HG02840 (cell line): ENCODE data around the gene OASL.

Experiments used
- ATAC-seq: cut with Tn5 transposase; IDR thresholded peaks from one replicate; pipeline ENCODE4 v1.9.1; 2021; ENCODE audit warnings: mild to moderate bottlenecking, moderate library complexity, moderate number of reproducible peaks; ENCODE audit not compliant: unreplicated experiment, low FRiP score

Gene OASL

DNA sequence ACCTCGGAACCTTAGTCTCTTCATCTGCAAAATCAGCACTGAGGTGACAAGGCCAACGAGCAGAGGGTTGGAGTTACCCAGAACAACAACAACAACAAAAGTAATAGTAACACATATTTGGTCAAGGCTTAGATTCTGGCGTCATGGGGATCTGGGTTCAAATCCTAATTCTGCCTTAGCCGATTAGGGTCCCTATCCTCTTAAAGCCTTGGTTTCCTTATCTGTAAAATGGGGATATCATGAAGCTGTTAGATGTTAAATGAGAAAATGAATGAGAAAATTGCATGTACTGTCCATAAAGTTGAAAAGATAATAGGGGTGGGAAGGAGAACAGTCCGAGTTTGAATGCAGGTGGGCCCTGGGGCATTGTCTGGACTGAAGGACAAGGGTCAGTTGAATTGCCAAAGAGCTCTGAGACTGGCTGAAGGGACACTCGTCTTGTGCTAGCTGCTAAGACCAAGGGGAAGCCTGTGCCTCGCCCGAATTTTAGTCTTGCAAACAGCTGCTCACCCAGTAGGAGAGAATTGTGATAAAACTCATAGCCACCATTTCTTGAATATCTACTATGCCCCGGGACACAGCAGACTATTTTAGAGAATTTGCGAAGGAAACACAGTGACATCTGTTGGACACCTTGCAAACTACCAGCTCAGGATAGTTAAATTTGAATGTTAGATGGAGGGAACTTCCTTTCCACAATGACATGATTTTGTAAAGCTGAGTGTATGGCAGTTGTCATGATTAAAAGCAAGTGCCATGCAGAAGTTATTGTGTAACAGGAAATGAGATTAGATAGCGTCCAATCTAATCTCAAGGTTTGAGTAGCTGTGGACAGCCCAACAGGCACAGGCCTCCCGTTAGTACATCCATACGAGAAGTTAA, 67.5 kb downstream of the OASL start:
- ATAC-seq: no peak

DNA sequence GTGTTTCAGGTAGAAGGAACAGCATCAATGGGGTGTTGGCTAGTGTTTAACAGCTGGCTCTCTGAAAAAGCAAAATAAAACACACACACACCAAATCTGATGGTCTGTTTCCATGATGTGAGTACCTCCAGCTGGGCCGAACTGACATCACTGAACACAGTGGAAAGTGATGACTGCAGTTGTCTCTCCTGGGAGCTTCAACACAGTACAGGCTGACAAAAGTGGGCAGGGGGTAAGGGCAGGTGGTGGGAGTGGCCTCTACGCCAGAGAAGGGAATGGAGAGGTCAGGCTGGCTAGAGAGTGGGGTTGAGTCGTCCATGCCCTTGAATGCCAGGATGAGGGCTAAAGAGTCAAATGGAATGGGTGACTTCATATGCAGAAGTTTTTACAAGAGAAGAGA, 68.7 kb downstream of the OASL start:
- no peak for ATAC-seq
